H1 (cell line): Measurements from ENCODE around the gene CYP27B1. TPM values are rescaled to one million over a fixed set of nuclear protein-coding genes. Genes with fewer than 3 reads are reported as not detected.

ENCODE experiments used
- ASH2L ChIP-seq: fragments of 200-600, 300-600 bp; sonication (generic); IDR thresholded peaks from one replicate; pipeline ENCODE4 v1.7.1; 2017; ENCODE audit warnings: low read length
- CBX5 ChIP-seq: fragments of 300-800, 300-1000 bp; sonication (generic); IDR thresholded peaks from 2 replicates; pipeline ENCODE4 v1.7.1; 2016; ENCODE audit warnings: antibody characterized with exemption, low read length, low read depth
- CBX8 ChIP-seq: fragments of 300-800, 300-1000 bp; sonication (generic); IDR thresholded peaks from 2 replicates; pipeline ENCODE4 v1.7.1; 2016; ENCODE audit warnings: low read depth, low read length, borderline replicate concordance
- CEBPB ChIP-seq: IDR thresholded peaks from 2 replicates; pipeline ENCODE4 v1.6.1; 2012; ENCODE audit warnings: low read depth, low read length
- KDM1A ChIP-seq: fragments of 200-600, 300-600 bp; sonication (generic); IDR thresholded peaks from 2 replicates; pipeline ENCODE4 v1.7.1; 2016; ENCODE audit warnings: mild to moderate bottlenecking, low read length, borderline replicate concordance
- RFX5 ChIP-seq: IDR thresholded peaks from 2 replicates; pipeline ENCODE4 v1.6.1; 2011; ENCODE audit warnings: low read depth, low read length, improper control_type of control experiment, borderline replicate concordance
- polyA plus RNA-seq, 7 experiments: library from polyadenylated mRNA; depleted of rRNA in 3 of 7; stranded (reverse) in 5 of 7; unstranded in 2 of 7; fragments of >200 nt in 5 of 7; fragments of 200-250 nt in 2 of 7; gene quantifications; 1 replicate in 5 of 7; 2 replicates in 1 of 7; 4 replicates in 1 of 7; pipeline versions ENCODE4 v1.2.1 to v1.2.3, GENCODE V29; 2011 to 2013; ENCODE audit warnings: missing spikeins in 2 of 7, mixed read lengths in 2 of 7
- total RNA-seq: library from RNA; stranded (reverse); fragmentation: NEBNext Ultra II Directional; extraction: Animal tissue kit (Norgen Biotek cat#: 25700); gene quantifications from 2 replicates; pipeline ENCODE4 v1.2.1, GENCODE V29; 2021
- TF ChIP-seq, protein P1 (sequence below): fragments of 300-600 bp; sonication (generic); IDR thresholded peaks from 2 replicates; pipeline ENCODE4 v1.7.1; 2012; ENCODE audit warnings: low read length, moderate library complexity, mild to moderate bottlenecking, inconsistent platforms; ENCODE audit not compliant: insufficient replicate concordance
- TF ChIP-seq, protein P2 (sequence below): IDR thresholded peaks from 2 replicates; pipeline ENCODE4 v1.6.1; 2012; ENCODE audit warnings: inconsistent platforms

The CYP27B1 gene
- total and polyA plus RNA-seq, 2 of the 8 experiments (the other 6 are each of a cell fraction or from before 2014, with no cell fraction given): 2.9 to 3.3 TPM

DNA sequence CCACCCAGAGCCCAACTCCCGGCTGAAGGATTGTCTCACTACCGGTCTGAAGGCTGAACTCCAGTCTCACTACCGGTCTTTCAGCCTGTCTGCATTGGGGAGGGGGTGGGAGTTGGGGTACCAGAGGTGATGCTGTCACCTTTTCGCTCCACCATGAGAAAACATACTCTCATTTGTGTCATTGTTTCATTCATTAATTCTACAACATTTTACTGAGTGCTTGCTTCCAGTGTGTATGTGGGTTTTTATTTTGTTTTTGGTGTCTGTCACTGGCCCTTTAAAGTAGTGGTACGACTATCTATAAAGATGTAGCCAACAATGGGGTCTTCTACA lies 14.2 kb downstream of the CYP27B1 start (continued):
- TF ChIP-seq, protein P1, sequence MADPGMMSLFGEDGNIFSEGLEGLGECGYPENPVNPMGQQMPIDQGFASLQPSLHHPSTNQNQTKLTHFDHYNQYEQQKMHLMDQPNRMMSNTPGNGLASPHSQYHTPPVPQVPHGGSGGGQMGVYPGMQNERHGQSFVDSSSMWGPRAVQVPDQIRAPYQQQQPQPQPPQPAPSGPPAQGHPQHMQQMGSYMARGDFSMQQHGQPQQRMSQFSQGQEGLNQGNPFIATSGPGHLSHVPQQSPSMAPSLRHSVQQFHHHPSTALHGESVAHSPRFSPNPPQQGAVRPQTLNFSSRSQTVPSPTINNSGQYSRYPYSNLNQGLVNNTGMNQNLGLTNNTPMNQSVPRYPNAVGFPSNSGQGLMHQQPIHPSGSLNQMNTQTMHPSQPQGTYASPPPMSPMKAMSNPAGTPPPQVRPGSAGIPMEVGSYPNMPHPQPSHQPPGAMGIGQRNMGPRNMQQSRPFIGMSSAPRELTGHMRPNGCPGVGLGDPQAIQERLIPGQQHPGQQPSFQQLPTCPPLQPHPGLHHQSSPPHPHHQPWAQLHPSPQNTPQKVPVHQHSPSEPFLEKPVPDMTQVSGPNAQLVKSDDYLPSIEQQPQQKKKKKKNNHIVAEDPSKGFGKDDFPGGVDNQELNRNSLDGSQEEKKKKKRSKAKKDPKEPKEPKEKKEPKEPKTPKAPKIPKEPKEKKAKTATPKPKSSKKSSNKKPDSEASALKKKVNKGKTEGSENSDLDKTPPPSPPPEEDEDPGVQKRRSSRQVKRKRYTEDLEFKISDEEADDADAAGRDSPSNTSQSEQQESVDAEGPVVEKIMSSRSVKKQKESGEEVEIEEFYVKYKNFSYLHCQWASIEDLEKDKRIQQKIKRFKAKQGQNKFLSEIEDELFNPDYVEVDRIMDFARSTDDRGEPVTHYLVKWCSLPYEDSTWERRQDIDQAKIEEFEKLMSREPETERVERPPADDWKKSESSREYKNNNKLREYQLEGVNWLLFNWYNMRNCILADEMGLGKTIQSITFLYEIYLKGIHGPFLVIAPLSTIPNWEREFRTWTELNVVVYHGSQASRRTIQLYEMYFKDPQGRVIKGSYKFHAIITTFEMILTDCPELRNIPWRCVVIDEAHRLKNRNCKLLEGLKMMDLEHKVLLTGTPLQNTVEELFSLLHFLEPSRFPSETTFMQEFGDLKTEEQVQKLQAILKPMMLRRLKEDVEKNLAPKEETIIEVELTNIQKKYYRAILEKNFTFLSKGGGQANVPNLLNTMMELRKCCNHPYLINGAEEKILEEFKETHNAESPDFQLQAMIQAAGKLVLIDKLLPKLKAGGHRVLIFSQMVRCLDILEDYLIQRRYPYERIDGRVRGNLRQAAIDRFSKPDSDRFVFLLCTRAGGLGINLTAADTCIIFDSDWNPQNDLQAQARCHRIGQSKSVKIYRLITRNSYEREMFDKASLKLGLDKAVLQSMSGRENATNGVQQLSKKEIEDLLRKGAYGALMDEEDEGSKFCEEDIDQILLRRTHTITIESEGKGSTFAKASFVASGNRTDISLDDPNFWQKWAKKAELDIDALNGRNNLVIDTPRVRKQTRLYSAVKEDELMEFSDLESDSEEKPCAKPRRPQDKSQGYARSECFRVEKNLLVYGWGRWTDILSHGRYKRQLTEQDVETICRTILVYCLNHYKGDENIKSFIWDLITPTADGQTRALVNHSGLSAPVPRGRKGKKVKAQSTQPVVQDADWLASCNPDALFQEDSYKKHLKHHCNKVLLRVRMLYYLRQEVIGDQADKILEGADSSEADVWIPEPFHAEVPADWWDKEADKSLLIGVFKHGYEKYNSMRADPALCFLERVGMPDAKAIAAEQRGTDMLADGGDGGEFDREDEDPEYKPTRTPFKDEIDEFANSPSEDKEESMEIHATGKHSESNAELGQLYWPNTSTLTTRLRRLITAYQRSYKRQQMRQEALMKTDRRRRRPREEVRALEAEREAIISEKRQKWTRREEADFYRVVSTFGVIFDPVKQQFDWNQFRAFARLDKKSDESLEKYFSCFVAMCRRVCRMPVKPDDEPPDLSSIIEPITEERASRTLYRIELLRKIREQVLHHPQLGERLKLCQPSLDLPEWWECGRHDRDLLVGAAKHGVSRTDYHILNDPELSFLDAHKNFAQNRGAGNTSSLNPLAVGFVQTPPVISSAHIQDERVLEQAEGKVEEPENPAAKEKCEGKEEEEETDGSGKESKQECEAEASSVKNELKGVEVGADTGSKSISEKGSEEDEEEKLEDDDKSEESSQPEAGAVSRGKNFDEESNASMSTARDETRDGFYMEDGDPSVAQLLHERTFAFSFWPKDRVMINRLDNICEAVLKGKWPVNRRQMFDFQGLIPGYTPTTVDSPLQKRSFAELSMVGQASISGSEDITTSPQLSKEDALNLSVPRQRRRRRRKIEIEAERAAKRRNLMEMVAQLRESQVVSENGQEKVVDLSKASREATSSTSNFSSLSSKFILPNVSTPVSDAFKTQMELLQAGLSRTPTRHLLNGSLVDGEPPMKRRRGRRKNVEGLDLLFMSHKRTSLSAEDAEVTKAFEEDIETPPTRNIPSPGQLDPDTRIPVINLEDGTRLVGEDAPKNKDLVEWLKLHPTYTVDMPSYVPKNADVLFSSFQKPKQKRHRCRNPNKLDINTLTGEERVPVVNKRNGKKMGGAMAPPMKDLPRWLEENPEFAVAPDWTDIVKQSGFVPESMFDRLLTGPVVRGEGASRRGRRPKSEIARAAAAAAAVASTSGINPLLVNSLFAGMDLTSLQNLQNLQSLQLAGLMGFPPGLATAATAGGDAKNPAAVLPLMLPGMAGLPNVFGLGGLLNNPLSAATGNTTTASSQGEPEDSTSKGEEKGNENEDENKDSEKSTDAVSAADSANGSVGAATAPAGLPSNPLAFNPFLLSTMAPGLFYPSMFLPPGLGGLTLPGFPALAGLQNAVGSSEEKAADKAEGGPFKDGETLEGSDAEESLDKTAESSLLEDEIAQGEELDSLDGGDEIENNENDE: no peak
- TF ChIP-seq KDM1A (no peak), CEBPB (no peak), CBX5 (no peak), ASH2L (no peak), CBX8 (no peak), RFX5 (no peak)
- TF ChIP-seq, protein P2, sequence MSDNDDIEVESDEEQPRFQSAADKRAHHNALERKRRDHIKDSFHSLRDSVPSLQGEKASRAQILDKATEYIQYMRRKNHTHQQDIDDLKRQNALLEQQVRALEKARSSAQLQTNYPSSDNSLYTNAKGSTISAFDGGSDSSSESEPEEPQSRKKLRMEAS: no peak
